HepG2 (cell line): ENCODE data around the gene RHOBTB3. TPM values are rescaled to one million over a fixed set of nuclear protein-coding genes. Genes with fewer than 3 reads are reported as not detected.

Source experiments
- ADNP ChIP-seq: sonication (generic); formaldehyde crosslinking; IDR thresholded peaks from 2 replicates; pipeline ENCODE4 v1.4.0; 2020; ENCODE audit warnings: missing genetic modification reagents
- ARID2 ChIP-seq: sonication (generic); formaldehyde crosslinking; IDR thresholded peaks from 2 replicates; pipeline ENCODE4 v1.8.1; 2022; ENCODE audit warnings: mild to moderate bottlenecking, missing genetic modification reagents, borderline replicate concordance
- ELF3 ChIP-seq: IDR thresholded peaks from 2 replicates; pipeline ENCODE4 v1.6.1; 2016; ENCODE audit warnings: missing genetic modification reagents, missing compliant biosample characterization
- HHEX ChIP-seq: IDR thresholded peaks from 2 replicates; pipeline ENCODE4 v1.6.1; 2016; ENCODE audit warnings: control low read depth
- IKZF4 ChIP-seq: sonication (generic); formaldehyde crosslinking; IDR thresholded peaks from 2 replicates; pipeline ENCODE4 v1.5.1; 2020; ENCODE audit warnings: borderline replicate concordance, mild to moderate bottlenecking, low read depth, missing genetic modification reagents; ENCODE audit errors: not compliant biosample characterization
- JUN ChIP-seq: sonication (generic); formaldehyde crosslinking; IDR thresholded peaks from 2 replicates; pipeline ENCODE4 v1.4.0; 2020; ENCODE audit warnings: mild to moderate bottlenecking, missing genetic modification reagents
- NFE2L1 ChIP-seq: sonication (generic); formaldehyde crosslinking; IDR thresholded peaks from 2 replicates; pipeline ENCODE4 v1.4.0; 2020; ENCODE audit warnings: missing genetic modification reagents, mild to moderate bottlenecking, borderline replicate concordance
- NFIB ChIP-seq: sonication (generic); formaldehyde crosslinking; IDR thresholded peaks from 2 replicates; pipeline ENCODE4 v1.9.0; 2021; ENCODE audit warnings: missing genetic modification reagents, mild to moderate bottlenecking, borderline replicate concordance
- RXRA ChIP-seq: sonication (generic); formaldehyde crosslinking; IDR thresholded peaks from 2 replicates; pipeline ENCODE4 v1.5.1; 2020; ENCODE audit warnings: missing genetic modification reagents
- SMARCC2 ChIP-seq: fragments of 450-650 bp; IDR thresholded peaks from 2 replicates; pipeline ENCODE4 v1.6.1; 2017; ENCODE audit warnings: antibody characterized with exemption, mild to moderate bottlenecking
- TARDBP ChIP-seq: sonication (generic); formaldehyde crosslinking; IDR thresholded peaks from 2 replicates; pipeline ENCODE4 v1.8.0; 2022; ENCODE audit warnings: mild to moderate bottlenecking, missing genetic modification reagents
- TFE3 ChIP-seq: IDR thresholded peaks from 2 replicates; pipeline ENCODE4 v1.6.1; 2016
- TOE1 ChIP-seq: sonication (generic); formaldehyde crosslinking; IDR thresholded peaks from 2 replicates; pipeline ENCODE4 v1.4.0; 2020; ENCODE audit warnings: mild to moderate bottlenecking, missing genetic modification reagents
- YEATS4 ChIP-seq: sonication (generic); formaldehyde crosslinking; IDR thresholded peaks from 2 replicates; pipeline ENCODE4 v1.4.0; 2020; ENCODE audit warnings: missing genetic modification reagents, borderline replicate concordance
- ZBTB4 ChIP-seq: sonication (generic); formaldehyde crosslinking; IDR thresholded peaks from 2 replicates; pipeline ENCODE4 v1.4.0; 2020; ENCODE audit warnings: missing genetic modification reagents, mild to moderate bottlenecking, borderline replicate concordance
- ZNF30 ChIP-seq: sonication (generic); formaldehyde crosslinking; IDR thresholded peaks from 2 replicates; pipeline ENCODE4 v1.5.0; 2020; ENCODE audit warnings: mild to moderate bottlenecking, missing genetic modification reagents
- ZNF331 ChIP-seq: sonication (generic); formaldehyde crosslinking; IDR thresholded peaks from 2 replicates; pipeline ENCODE4 v1.4.0; 2020; ENCODE audit warnings: missing genetic modification reagents
- ZNF350 ChIP-seq: sonication (generic); formaldehyde crosslinking; IDR thresholded peaks from 2 replicates; pipeline ENCODE4 v1.4.0; 2020; ENCODE audit warnings: mild to moderate bottlenecking, low read depth, missing genetic modification reagents, borderline replicate concordance
- ZNF362 ChIP-seq: sonication (generic); formaldehyde crosslinking; IDR thresholded peaks from 2 replicates; pipeline ENCODE4 v1.4.0; 2020; ENCODE audit warnings: missing genetic modification reagents, mild to moderate bottlenecking, borderline replicate concordance
- ZNF484 ChIP-seq: sonication (generic); formaldehyde crosslinking; IDR thresholded peaks from 2 replicates; pipeline ENCODE4 v1.5.1; 2020; ENCODE audit warnings: mild to moderate bottlenecking, low read depth, missing genetic modification reagents, borderline replicate concordance
- ZNF547 ChIP-seq: sonication (generic); formaldehyde crosslinking; IDR thresholded peaks from 2 replicates; pipeline ENCODE4 v1.5.1; 2020; ENCODE audit warnings: mild to moderate bottlenecking, missing genetic modification reagents
- ZNF572 ChIP-seq: sonication (generic); formaldehyde crosslinking; IDR thresholded peaks from 2 replicates; pipeline ENCODE4 v1.5.1; 2020; ENCODE audit warnings: mild to moderate bottlenecking, missing genetic modification reagents
- polyA plus RNA-seq, 8 experiments: library from polyadenylated mRNA; depleted of rRNA in 3 of 8; stranded (reverse) in 7 of 8; unstranded in 1 of 8; fragments of >200 nt; fragmentation: Illumina TruSeq in 4 of 8; extraction: Trizol in 4 of 8; gene quantifications; 2 replicates each; pipeline versions ENCODE4 v1.2.1 to v1.2.3, GENCODE V29; 2011 to 2016; ENCODE audit warnings: low read depth in 4 of 8, missing spikeins in 1 of 8, mixed read lengths in 1 of 8; ENCODE audit not compliant: insufficient read depth in 1 of 8
- total RNA-seq, 5 experiments: library from RNA; depleted of rRNA; stranded (reverse); fragments of >200 nt; fragmentation: Illumina TruSeq; extraction: Trizol; gene quantifications; 2 replicates each; pipeline ENCODE4 v1.2.3, GENCODE V29; 2016; ENCODE audit warnings: low read depth in 1 of 5

RHOBTB3 gene
- total and polyA plus RNA-seq, 2 of the 13 experiments (the other 11 are each of a cell fraction or from before 2014, with no cell fraction given), result 31.6 to 35.4 TPM

GRCh38 chr5:95803271-95804148 lies 72.4 kb downstream of the RHOBTB3 start (continued):
- TF ChIP-seq HHEX (CRISPR knock-in tag) (no peak), ZBTB4 (CRISPR knock-in tag) (no peak), NFIB (no peak), SMARCC2 (no peak), TARDBP (CRISPR knock-in tag) (no peak), NFE2L1 (CRISPR knock-in tag) (no peak), ZNF547 (CRISPR knock-in tag) (no peak), YEATS4 (no peak), TFE3 (CRISPR knock-in tag) (peak; percentile 49; the same call in 1 of the 2 replicates), RXRA (CRISPR knock-in tag) (no peak), ZNF572 (CRISPR knock-in tag) (no peak), ZNF331 (no peak; the same call in 1 of the 2 replicates), ARID2 (no peak), JUN (CRISPR knock-in tag) (no peak; the same call in 1 of the 2 replicates), ZNF362 (no peak), ELF3 (CRISPR knock-in tag) (peak; percentile 95), IKZF4 (CRISPR knock-in tag) (no peak), ZNF484 (CRISPR knock-in tag) (no peak), ZNF350 (CRISPR knock-in tag) (no peak), TOE1 (CRISPR knock-in tag) (no peak), ADNP (CRISPR knock-in tag) (no peak), ZNF30 (CRISPR knock-in tag) (no peak)
